Stimulated activated CD8-positive, alpha-beta memory T cell treated with anti-CD3 and anti-CD28 coated beads, Interleukin-7, amount 100 ng/mL, for 1 hour (primary cell): ENCODE data around the gene CYP3A5.
"Not testable (repeated sequence)": the region's sequence is repeated elsewhere in the genome, so short reads cannot be mapped to it uniquely, and the experiment has no call there.

ENCODE experiments used
- DNase-seq, 2 donors: peaks; one replicate each; pipeline ENCODE4 v3.0.0-alpha.2; 2020; ENCODE audit warnings: low read depth in 2 of 2

CYP3A5 gene

GRCh38 chr7:99679400-99680191 lies at the start of gene CYP3A5:
Gene CYP3A5 (minus strand): TSS chr7:99679996. CDS start chr7:99679896, 100 bp downstream.
- no peak for DNase-seq

- no peak for DNase-seq
These were observed 48.8 kb upstream of the CYP3A5 start for GRCh38 chr7:99728615-99729014.

GRCh38 chr7:99723201-99723600 lies 43.4 kb upstream of the CYP3A5 start:
- not testable (repeated sequence) for DNase-seq

GRCh38 chr7:99720800-99721595 lies 41.2 kb upstream of the CYP3A5 start:
- DNase-seq: no peak

GRCh38 chr7:99719996-99720769 lies 40.4 kb upstream of the CYP3A5 start:
- no peak for DNase-seq

- DNase-seq: no peak
These were observed 34.3 kb upstream of the CYP3A5 start for GRCh38 chr7:99713995-99714570.

GRCh38 chr7:99709838-99710578 lies 30.2 kb upstream of the CYP3A5 start:
- DNase-seq: no peak

- DNase-seq: no peak
These were observed 29.5 kb upstream of the CYP3A5 start for GRCh38 chr7:99709260-99709659.

GRCh38 chr7:99707096-99707495 lies 27.3 kb upstream of the CYP3A5 start:
- DNase-seq: no peak

GRCh38 chr7:99699946-99700345 lies 20.1 kb upstream of the CYP3A5 start:
- DNase-seq: no peak

- DNase-seq: not testable (repeated sequence)
These were observed 19.3 kb upstream of the CYP3A5 start for GRCh38 chr7:99698867-99699730.

GRCh38 chr7:99694912-99695304 lies 15.1 kb upstream of the CYP3A5 start:
- DNase-seq: no peak

GRCh38 chr7:99694201-99694911 lies 14.6 kb upstream of the CYP3A5 start:
- DNase-seq: no peak

- DNase-seq: no peak
These were observed 13.8 kb upstream of the CYP3A5 start for GRCh38 chr7:99693427-99694200.

GRCh38 chr7:99693100-99693426 lies 13.3 kb upstream of the CYP3A5 start:
- DNase-seq: no peak

GRCh38 chr7:99692563-99692962 lies 12.8 kb upstream of the CYP3A5 start:
- DNase-seq: not testable (repeated sequence)

- DNase-seq: not testable (repeated sequence)
These were observed 11.9 kb upstream of the CYP3A5 start for GRCh38 chr7:99691658-99692057.

GRCh38 chr7:99690918-99691317 lies 11.1 kb upstream of the CYP3A5 start:
- DNase-seq: not testable (repeated sequence)
